Lung (tissue), 12 donors: Measurements from ENCODE around the gene LAMC3. TPM values are rescaled to one million over a fixed set of nuclear protein-coding genes. Genes with fewer than 3 reads are reported as not detected.

Source experiments
- ATAC-seq: fragments of 200-7000 bp; cut with Tn5 transposase; one replicate; pipeline ENCODE4 v1.9.1; 2020; ENCODE audit warnings: moderate number of reproducible peaks; ENCODE audit not compliant: insufficient read depth, low FRiP score
- DNase-seq, 3 donors: peaks; one replicate each; pipeline ENCODE4 v3.0.0-alpha.2; 2013 to 2017
- H3K27ac ChIP-seq, 2 donors: one replicate each; pipeline ENCODE4 v1.5.1; 2013; ENCODE audit warnings: mild to moderate bottlenecking in 2 of 2, moderate library complexity in 2 of 2, control low read depth in 1 of 2, inconsistent platforms in 1 of 2, low read depth in 1 of 2, low read length in 1 of 2
- H3K27me3 ChIP-seq, 3 donors: one replicate each; pipeline ENCODE4 v1.5.1; 2013; ENCODE audit warnings: low read length in 2 of 3; ENCODE audit not compliant: control insufficient read depth in 3 of 3, insufficient read depth in 3 of 3
- H3K36me3 ChIP-seq, 4 donors: one replicate each; pipeline ENCODE4 v1.5.1; 2013; ENCODE audit warnings: low read length in 4 of 4, mild to moderate bottlenecking in 1 of 4, moderate library complexity in 1 of 4; ENCODE audit not compliant: control insufficient read depth in 4 of 4, insufficient read depth in 4 of 4
- H3K4me1 ChIP-seq, 5 donors: one replicate each; pipeline ENCODE4 v1.5.1; 2013; ENCODE audit warnings: low read length in 5 of 5, mild to moderate bottlenecking in 2 of 5, moderate library complexity in 1 of 5; ENCODE audit not compliant: control insufficient read depth in 5 of 5, insufficient read depth in 5 of 5
- H3K4me3 ChIP-seq: one replicate; pipeline ENCODE4 v1.5.1; 2013; ENCODE audit warnings: mild to moderate bottlenecking, control low read depth, moderate library complexity
- H3K9ac ChIP-seq, 2 donors: one replicate each; pipeline ENCODE4 v1.5.1; 2013; ENCODE audit warnings: low read length in 2 of 2, control low read depth in 1 of 2; ENCODE audit not compliant: insufficient read depth in 1 of 2
- H3K9me3 ChIP-seq, 4 donors: one replicate each; pipeline ENCODE4 v1.5.1; 2013; ENCODE audit warnings: low read length in 3 of 4, mild to moderate bottlenecking in 1 of 4, moderate library complexity in 1 of 4; ENCODE audit not compliant: control insufficient read depth in 4 of 4, insufficient read depth in 3 of 4
- CTCF ChIP-seq: IDR thresholded peaks from 2 replicates; pipeline ENCODE4 v1.5.1; 2012; ENCODE audit warnings: mild to moderate bottlenecking; ENCODE audit errors: control extremely low read depth, extremely low read depth
- WGBS, 2 donors: extraction: QIAGEN DNeasy Blood & Tissue Kit; methylation state at CpG; one replicate each; pipeline ENCODE4 v1.1.7; 2013; 5-methylcytosine and 5-hydroxymethylcytosine counted together
- polyA plus RNA-seq, 2 donors: library from polyadenylated mRNA; stranded (reverse); fragments of 200-250 nt; gene quantifications; one replicate each; pipeline ENCODE4 v1.2.1, GENCODE V29; 2013
- total RNA-seq, 2 donors: library from RNA; depleted of rRNA in 1 of 2; stranded (reverse); fragments of >200 nt in 1 of 2; gene quantifications; one replicate each; pipeline ENCODE4 v1.2.1, GENCODE V29; 2014 to 2021
- donor health status: control.
- donor health status: control.
- donor health status: Bipolar disorder and iron deficiency.
- donor health status: healthy.
- donor health status: DM: yes; HTN: yes; CAD: no.

LAMC3 gene
- total and polyA plus RNA-seq, 4 donors, result 10.5 to 24.3 (median 14.1) TPM

DNA sequence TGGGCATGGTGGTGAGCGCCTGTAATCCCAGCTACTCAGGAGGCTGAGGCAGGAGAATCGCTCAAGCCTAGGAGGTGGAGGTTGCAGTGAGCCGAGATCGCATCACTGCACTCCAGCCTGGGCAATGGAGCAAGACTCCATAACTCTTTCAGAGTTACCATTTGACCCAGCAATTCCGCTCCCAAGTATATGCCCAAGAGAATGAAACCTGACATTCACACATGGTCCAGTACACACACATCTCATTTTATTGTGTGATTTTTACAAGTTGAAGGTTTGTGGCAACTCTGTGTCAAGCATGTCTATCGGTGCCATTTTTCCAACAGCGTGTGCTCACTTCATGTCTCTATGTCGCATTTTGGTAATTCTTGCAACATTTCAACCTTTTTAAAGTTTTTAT, 45.1 kb upstream of the LAMC3 start:
- no peaks in the 10 kb centered on the region for H3K27me3 ChIP-seq
- no peaks in the 10 kb centered on the region for H3K9me3 ChIP-seq
- ATAC-seq (no peak), DNase-seq (no peak)
- no peak overlapping the region for H3K4me3 ChIP-seq
- no peak overlapping the region for H3K9ac ChIP-seq
- H3K27ac ChIP-seq, result no peak overlapping the region
- no peaks in the 10 kb centered on the region for H3K4me1 ChIP-seq
- TF ChIP-seq CTCF, result no peak
- whole genome bisulfite sequencing, 2 donors, result 95 to 97% methylated on average over 8 of the region's 8 CpGs
- no peaks in the 10 kb centered on the region for H3K36me3 ChIP-seq

DNA sequence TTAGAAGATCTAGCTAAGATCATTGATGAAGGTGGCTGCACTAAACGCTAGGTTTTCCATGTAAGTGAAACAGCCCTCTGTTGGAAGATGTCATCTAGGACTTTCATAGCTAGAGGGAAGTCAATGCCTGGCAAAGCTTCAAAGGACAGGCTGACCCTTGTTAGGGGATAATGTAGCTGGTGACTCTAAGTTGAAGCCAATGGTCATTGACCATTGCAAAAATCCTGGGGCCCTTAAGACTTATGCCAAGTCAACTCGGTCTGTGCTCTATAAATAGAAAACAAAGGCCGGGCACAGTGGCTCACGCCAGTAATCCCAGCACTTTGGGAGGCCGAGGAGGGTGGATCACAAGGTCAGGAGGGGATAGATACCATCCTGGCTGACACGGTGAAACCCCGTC, 43.3 kb upstream of the LAMC3 start:
- H3K36me3 ChIP-seq, result no peaks in the 10 kb centered on the region
- DNase-seq (no peak), ATAC-seq (no peak)
- H3K4me1 ChIP-seq, result no peaks in the 10 kb centered on the region
- no peak for TF ChIP-seq CTCF
- 83 to 89% methylated on average over 7 of the region's 7 CpGs for WGBS, 2 donors
- no peaks in the 10 kb centered on the region for H3K9me3 ChIP-seq
- no peak overlapping the region for H3K27ac ChIP-seq
- no peak overlapping the region for H3K4me3 ChIP-seq
- H3K9ac ChIP-seq, result no peak overlapping the region
- H3K27me3 ChIP-seq, result no peaks in the 10 kb centered on the region

DNA sequence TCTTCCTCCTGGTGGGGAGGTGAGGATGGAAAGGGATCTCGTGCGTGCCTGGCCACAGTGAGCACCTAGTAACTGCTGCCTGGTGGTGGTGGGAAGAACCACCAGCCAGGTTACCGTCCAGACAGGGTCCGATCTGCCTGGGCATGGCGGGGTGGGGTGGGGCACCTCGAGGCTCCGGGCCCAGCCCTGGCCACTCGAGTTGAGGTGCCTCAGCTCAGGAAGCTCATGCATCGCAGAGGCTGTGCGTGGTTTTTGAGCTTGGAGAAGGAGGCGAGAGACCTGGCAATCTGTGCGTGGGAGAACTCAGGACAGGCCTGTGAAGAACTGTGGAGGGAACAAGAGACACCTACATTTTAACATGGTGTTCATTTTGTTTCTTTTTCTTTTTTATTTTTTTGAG, 38.9 kb upstream of the LAMC3 start:
- TF ChIP-seq CTCF, result no peak
- H3K4me3 ChIP-seq, result no peak overlapping the region
- no peaks in the 10 kb centered on the region for H3K36me3 ChIP-seq
- ATAC-seq, result no peak
- H3K9ac ChIP-seq, result no peak overlapping the region
- no peaks in the 10 kb centered on the region for H3K9me3 ChIP-seq
- H3K4me1 ChIP-seq, result no peaks in the 10 kb centered on the region
- H3K27me3 ChIP-seq, result peaks cover 0 to 9% (median 0%) of the 10 kb centered on the region in 3 donors
- 83 to 90% methylated on average over 12 of the region's 12 CpGs for WGBS, 2 donors
- H3K27ac ChIP-seq, result no peak overlapping the region
- no peak for DNase-seq

- 72 to 80% methylated on average over 3 of the region's 3 CpGs for WGBS, 2 donors
- Histone ChIP-seq H3K9ac (no peak overlapping the region), H3K4me1 (no peaks in the 10 kb centered on the region), H3K27me3 (peaks cover 0 to 9% (median 0%) of the 10 kb centered on the region in 3 donors), H3K27ac (no peak overlapping the region), H3K36me3 (no peaks in the 10 kb centered on the region), H3K9me3 (no peaks in the 10 kb centered on the region), H3K4me3 (no peak overlapping the region)
- DNase-seq (no peak), ATAC-seq (no peak)
- no peak for TF ChIP-seq CTCF
These were observed 38.1 kb upstream of the LAMC3 start for GRCh38 chr9:130970855-130971254.
